ENCODE data around the gene MYBPC2.

Gene MYBPC2

GRCh38 chr19:50419022-50419579 lies 13.6 kb upstream of the MYBPC2 start:
- H3K14ac ChIP-seq (ENCODE audit: low read length): no peak overlapping the region
- H3K4me1 ChIP-seq (ENCODE audit: control insufficient read depth in 1 of 2, insufficient read depth in 2 of 2, low read length in 2 of 2): no peaks in the 10 kb centered on the region
- no peak overlapping the region for H2BK5ac ChIP-seq (ENCODE audit: low read depth, low read length, poor library complexity)
- H2AK5ac ChIP-seq (ENCODE audit: low read length): no peak overlapping the region
- no peak overlapping the region for H3K23ac ChIP-seq (ENCODE audit: low read length)
- peaks cover 1% of the 10 kb centered on the region for H3K9me3 ChIP-seq (ENCODE audit: insufficient read depth, low read depth, low read length)
- no peak overlapping the region for H2AFZ ChIP-seq (ENCODE audit: insufficient read depth, low read length, poor library complexity)
- no peak for DNase-seq
- H3K4me2 ChIP-seq (ENCODE audit: low read length): no peak overlapping the region
- no peaks in the 10 kb centered on the region for H3K79me2 ChIP-seq (ENCODE audit: control insufficient read depth, insufficient read depth, low read length, poor library complexity)
- H3K36me3 ChIP-seq (ENCODE audit: control insufficient read depth in 1 of 2, insufficient read depth in 2 of 2, low read length in 2 of 2): peaks cover 0 to 5% of the 10 kb centered on the region in 2 experiments
- no peak overlapping the region for H3K9ac ChIP-seq (ENCODE audit: low read length)
- H2BK120ac ChIP-seq (ENCODE audit: insufficient read depth, low read length, poor library complexity): no peak overlapping the region
- H3K4me3 ChIP-seq (ENCODE audit: low read depth, low read length): no peak overlapping the region
- H3K4ac ChIP-seq (ENCODE audit: low read depth, low read length): no peak overlapping the region
- no peak overlapping the region for H4K8ac ChIP-seq (ENCODE audit: low read depth, low read length)
- no peak overlapping the region for H4K91ac ChIP-seq (ENCODE audit: low read depth, low read length)
- peaks cover 2% of the 10 kb centered on the region for H3K27me3 ChIP-seq (ENCODE audit: insufficient read depth, low read length)
- H3K18ac ChIP-seq (ENCODE audit: low read length): no peak overlapping the region
- no peak overlapping the region for H3K27ac ChIP-seq (ENCODE audit: low read depth, low read length)
- WGBS (ENCODE audit: extremely low coverage, insufficient coverage, insufficient read length): no CpG with 5 or more reads among the region's 14 CpGs
- H3K79me1 ChIP-seq (ENCODE audit: low read length): no peaks in the 10 kb centered on the region
- no peak overlapping the region for H4K12ac ChIP-seq (ENCODE audit: low read depth, low read length)
- H2BK12ac ChIP-seq (ENCODE audit: low read length): no peak overlapping the region

GRCh38 chr19:50419580-50420035 lies 13.1 kb upstream of the MYBPC2 start:
- Histone ChIP-seq H3K9ac (ENCODE audit: low read length) (no peak overlapping the region), H2BK5ac (ENCODE audit: low read depth, low read length, poor library complexity) (no peak overlapping the region), H3K4me1 (ENCODE audit: control insufficient read depth in 1 of 2, insufficient read depth in 2 of 2, low read length in 2 of 2) (no peaks in the 10 kb centered on the region), H4K8ac (ENCODE audit: low read depth, low read length) (no peak overlapping the region), H3K4me2 (ENCODE audit: low read length) (no peak overlapping the region), H2AFZ (ENCODE audit: insufficient read depth, low read length, poor library complexity) (no peak overlapping the region), H2BK12ac (ENCODE audit: low read length) (no peak overlapping the region), H3K79me2 (ENCODE audit: control insufficient read depth, insufficient read depth, low read length, poor library complexity) (no peaks in the 10 kb centered on the region), H3K4ac (ENCODE audit: low read depth, low read length) (no peak overlapping the region), H3K18ac (ENCODE audit: low read length) (no peak overlapping the region), H3K27ac (ENCODE audit: low read depth, low read length) (no peak overlapping the region), H2BK120ac (ENCODE audit: insufficient read depth, low read length, poor library complexity) (no peak overlapping the region), H4K91ac (ENCODE audit: low read depth, low read length) (no peak overlapping the region), H3K4me3 (ENCODE audit: low read depth, low read length) (no peak overlapping the region), H3K23ac (ENCODE audit: low read length) (no peak overlapping the region), H2AK5ac (ENCODE audit: low read length) (no peak overlapping the region), H3K79me1 (ENCODE audit: low read length) (no peaks in the 10 kb centered on the region), H3K9me3 (ENCODE audit: insufficient read depth, low read depth, low read length) (peaks cover 1% of the 10 kb centered on the region), H3K14ac (ENCODE audit: low read length) (no peak overlapping the region), H3K36me3 (ENCODE audit: control insufficient read depth in 1 of 2, insufficient read depth in 2 of 2, low read length in 2 of 2) (peaks cover 0 to 4% of the 10 kb centered on the region in 2 experiments), H4K12ac (ENCODE audit: low read depth, low read length) (no peak overlapping the region), H3K27me3 (ENCODE audit: insufficient read depth, low read length) (peaks cover 2% of the 10 kb centered on the region)
- WGBS (ENCODE audit: extremely low coverage, insufficient coverage, insufficient read length): no CpG with 5 or more reads among the region's 8 CpGs
- no peak for DNase-seq

- Histone ChIP-seq H2AK5ac (ENCODE audit: low read length) (no peak overlapping the region), H3K4me1 (ENCODE audit: control insufficient read depth in 1 of 2, insufficient read depth in 2 of 2, low read length in 2 of 2) (no peaks in the 10 kb centered on the region), H2AFZ (ENCODE audit: insufficient read depth, low read length, poor library complexity) (no peak overlapping the region), H3K4me2 (ENCODE audit: low read length) (no peak overlapping the region), H3K4me3 (ENCODE audit: low read depth, low read length) (no peak overlapping the region), H3K18ac (ENCODE audit: low read length) (no peak overlapping the region), H2BK5ac (ENCODE audit: low read depth, low read length, poor library complexity) (no peak overlapping the region), H3K27ac (ENCODE audit: low read depth, low read length) (no peak overlapping the region), H3K14ac (ENCODE audit: low read length) (no peak overlapping the region), H3K23ac (ENCODE audit: low read length) (no peak overlapping the region), H3K27me3 (ENCODE audit: insufficient read depth, low read length) (peaks cover 2% of the 10 kb centered on the region), H3K9ac (ENCODE audit: low read length) (no peak overlapping the region), H3K79me1 (ENCODE audit: low read length) (no peaks in the 10 kb centered on the region), H4K8ac (ENCODE audit: low read depth, low read length) (no peak overlapping the region), H3K4ac (ENCODE audit: low read depth, low read length) (no peak overlapping the region), H2BK12ac (ENCODE audit: low read length) (no peak overlapping the region), H3K9me3 (ENCODE audit: insufficient read depth, low read depth, low read length) (peaks cover 1% of the 10 kb centered on the region), H3K79me2 (ENCODE audit: control insufficient read depth, insufficient read depth, low read length, poor library complexity) (no peaks in the 10 kb centered on the region), H4K12ac (ENCODE audit: low read depth, low read length) (no peak overlapping the region), H3K36me3 (ENCODE audit: control insufficient read depth in 1 of 2, insufficient read depth in 2 of 2, low read length in 2 of 2) (peaks cover 0 to 4% of the 10 kb centered on the region in 2 experiments), H2BK120ac (ENCODE audit: insufficient read depth, low read length, poor library complexity) (no peak overlapping the region), H4K91ac (ENCODE audit: low read depth, low read length) (no peak overlapping the region)
- no CpG with 5 or more reads among the region's 3 CpGs for WGBS (ENCODE audit: extremely low coverage, insufficient coverage, insufficient read length)
- DNase-seq: no peak
These were observed 12.6 kb upstream of the MYBPC2 start for GRCh38 chr19:50420127-50420526.

GRCh38 chr19:50420808-50421207 lies 11.9 kb upstream of the MYBPC2 start:
- Histone ChIP-seq H4K12ac (ENCODE audit: low read depth, low read length) (no peak overlapping the region), H2BK12ac (ENCODE audit: low read length) (no peak overlapping the region), H3K36me3 (ENCODE audit: control insufficient read depth in 1 of 2, insufficient read depth in 2 of 2, low read length in 2 of 2) (peaks cover 0 to 4% of the 10 kb centered on the region in 2 experiments), H3K27ac (ENCODE audit: low read depth, low read length) (no peak overlapping the region), H4K91ac (ENCODE audit: low read depth, low read length) (no peak overlapping the region), H2BK5ac (ENCODE audit: low read depth, low read length, poor library complexity) (no peak overlapping the region), H3K14ac (ENCODE audit: low read length) (no peak overlapping the region), H3K9me3 (ENCODE audit: insufficient read depth, low read depth, low read length) (peaks cover 1% of the 10 kb centered on the region), H3K4me3 (ENCODE audit: low read depth, low read length) (no peak overlapping the region), H3K18ac (ENCODE audit: low read length) (no peak overlapping the region), H3K79me2 (ENCODE audit: control insufficient read depth, insufficient read depth, low read length, poor library complexity) (no peaks in the 10 kb centered on the region), H4K8ac (ENCODE audit: low read depth, low read length) (no peak overlapping the region), H3K4ac (ENCODE audit: low read depth, low read length) (no peak overlapping the region), H3K79me1 (ENCODE audit: low read length) (no peaks in the 10 kb centered on the region), H3K27me3 (ENCODE audit: insufficient read depth, low read length) (peaks cover 2% of the 10 kb centered on the region), H3K9ac (ENCODE audit: low read length) (no peak overlapping the region), H3K23ac (ENCODE audit: low read length) (no peak overlapping the region), H2BK120ac (ENCODE audit: insufficient read depth, low read length, poor library complexity) (no peak overlapping the region), H3K4me2 (ENCODE audit: low read length) (no peak overlapping the region), H3K4me1 (ENCODE audit: control insufficient read depth in 1 of 2, insufficient read depth in 2 of 2, low read length in 2 of 2) (no peaks in the 10 kb centered on the region), H2AFZ (ENCODE audit: insufficient read depth, low read length, poor library complexity) (no peak overlapping the region), H2AK5ac (ENCODE audit: low read length) (no peak overlapping the region)
- no peak for DNase-seq
- no CpG with 5 or more reads among the region's 3 CpGs for WGBS (ENCODE audit: extremely low coverage, insufficient coverage, insufficient read length)

Data from trophoblast cell (in vitro differentiated cells and primary cell).